ACC112 (cell line): ENCODE measurements around the gene ACTR3.
"Not testable (repeated sequence)": the region's sequence is repeated elsewhere in the genome, so short reads cannot be mapped to it uniquely, and the experiment has no call there.

Experiments
- H2AFZ ChIP-seq: fragments of 200-600 bp; sonication (generic); one replicate; pipeline ENCODE4 v1.6.0; 2017; ENCODE audit warnings: antibody characterized with exemption, low read length; ENCODE audit not compliant: unreplicated experiment
- H3K27ac ChIP-seq: fragments of 200-600 bp; sonication (generic); 2 replicates; pipeline ENCODE4 v1.5.1; 2014; ENCODE audit warnings: low read depth, mild to moderate bottlenecking, antibody characterized with exemption, low read length, moderate library complexity
- H3K27me3 ChIP-seq: fragments of 200-600 bp; sonication (generic); 2 replicates; pipeline ENCODE4 v1.6.1; 2014; ENCODE audit warnings: mild to moderate bottlenecking, antibody characterized with exemption, low read length, moderate library complexity, mixed read lengths; ENCODE audit not compliant: insufficient read depth
- H3K36me3 ChIP-seq: fragments of 200-600 bp; sonication (generic); 2 replicates; pipeline ENCODE4 v1.6.1; 2016; ENCODE audit warnings: mild to moderate bottlenecking, antibody characterized with exemption, low read length, moderate library complexity, mixed read lengths; ENCODE audit not compliant: insufficient read depth
- H3K4me1 ChIP-seq: fragments of 200-600 bp; sonication (generic); one replicate; pipeline ENCODE4 v1.6.1; 2016; ENCODE audit warnings: low read length, mixed read lengths; ENCODE audit not compliant: insufficient read depth, unreplicated experiment, control insufficient read depth
- H3K4me3 ChIP-seq: fragments of 200-600 bp; sonication (generic); 2 replicates; pipeline ENCODE4 v1.5.1; 2014; ENCODE audit warnings: mild to moderate bottlenecking, low read depth, low read length
- H3K79me2 ChIP-seq: fragments of 200-600 bp; sonication (generic); one replicate; pipeline ENCODE4 v1.6.0; 2016; ENCODE audit warnings: low read length; ENCODE audit not compliant: control insufficient read depth, unreplicated experiment, insufficient read depth

Gene ACTR3

GRCh38 chr2:113926314-113926713 is 36.4 kb downstream of the ACTR3 start:
- H3K4me3 ChIP-seq = no peak overlapping the region
- H2AFZ ChIP-seq = no peak overlapping the region
- H3K27ac ChIP-seq = no peak overlapping the region
- no peaks in the 10 kb centered on the region for H3K4me1 ChIP-seq
- H3K36me3 ChIP-seq = peaks cover 34% of the 10 kb centered on the region
- H3K27me3 ChIP-seq = no peaks in the 10 kb centered on the region
- peaks cover 65% of the 10 kb centered on the region for H3K79me2 ChIP-seq

GRCh38 chr2:113930448-113930847 is 40.6 kb downstream of the ACTR3 start:
- Histone ChIP-seq H3K4me1 (no peaks in the 10 kb centered on the region), H3K4me3 (no peak overlapping the region), H3K79me2 (peaks cover 49% of the 10 kb centered on the region), H3K27me3 (no peaks in the 10 kb centered on the region), H2AFZ (no peak overlapping the region), H3K36me3 (peaks cover 41% of the 10 kb centered on the region), H3K27ac (no peak overlapping the region)

- H3K4me1 ChIP-seq = no peaks in the 10 kb centered on the region
- no peak overlapping the region for H3K27ac ChIP-seq
- no peak overlapping the region for H3K4me3 ChIP-seq
- H3K36me3 ChIP-seq = peaks cover 46% of the 10 kb centered on the region
- H2AFZ ChIP-seq = no peak overlapping the region
- peaks cover 20% of the 10 kb centered on the region for H3K79me2 ChIP-seq
- no peaks in the 10 kb centered on the region for H3K27me3 ChIP-seq
Measured at GRCh38 chr2:113937501-113937900, 47.6 kb downstream of the ACTR3 start.

GRCh38 chr2:113940891-113941290 is 51.0 kb downstream of the ACTR3 start:
- no peaks in the 10 kb centered on the region for H3K4me1 ChIP-seq
- no peaks in the 10 kb centered on the region for H3K27me3 ChIP-seq
- peaks cover 40% of the 10 kb centered on the region for H3K36me3 ChIP-seq
- peaks cover 9% of the 10 kb centered on the region for H3K79me2 ChIP-seq
- no peak overlapping the region for H2AFZ ChIP-seq
- H3K4me3 ChIP-seq = no peak overlapping the region
- no peak overlapping the region for H3K27ac ChIP-seq

- peaks cover 44% of the 10 kb centered on the region for H3K36me3 ChIP-seq
- not testable (repeated sequence) for H2AFZ ChIP-seq, H3K79me2 ChIP-seq, H3K4me1 ChIP-seq, H3K27me3 ChIP-seq, H3K4me3 ChIP-seq, H3K27ac ChIP-seq
Measured at GRCh38 chr2:113945784-113946183, 55.9 kb downstream of the ACTR3 start.

- not testable (repeated sequence) for H2AFZ ChIP-seq, H3K27me3 ChIP-seq, H3K27ac ChIP-seq, H3K4me1 ChIP-seq, H3K4me3 ChIP-seq
- Histone ChIP-seq H3K36me3 (peaks cover 56% of the 10 kb centered on the region), H3K79me2 (peaks cover 10% of the 10 kb centered on the region)
Measured at GRCh38 chr2:113950906-113951305, 61.0 kb downstream of the ACTR3 start.

- Histone ChIP-seq H3K4me3 (no peak overlapping the region), H3K36me3 (peaks cover 8% of the 10 kb centered on the region), H3K4me1 (peaks cover 15% of the 10 kb centered on the region), H3K27ac (no peak overlapping the region), H2AFZ (no peak overlapping the region), H3K79me2 (peaks cover 3% of the 10 kb centered on the region), H3K27me3 (no peaks in the 10 kb centered on the region)
Measured at GRCh38 chr2:113961000-113961399, 71.1 kb downstream of the ACTR3 start.

- peaks cover 3% of the 10 kb centered on the region; the same call in 1 of the 2 replicates for H3K36me3 ChIP-seq
- H3K79me2 ChIP-seq = peaks cover 3% of the 10 kb centered on the region
- peak overlapping the region; percentile 43; the same call in 1 of the 2 replicates for H3K27ac ChIP-seq
Measured at GRCh38 chr2:113962692-113963480, 73.0 kb downstream of the ACTR3 start.

GRCh38 chr2:113963965-113964364 is 74.1 kb downstream of the ACTR3 start:
- Histone ChIP-seq H2AFZ (no peak overlapping the region), H3K36me3 (peaks cover 3% of the 10 kb centered on the region; the same call in 1 of the 2 replicates), H3K4me1 (peaks cover 15% of the 10 kb centered on the region), H3K27me3 (no peaks in the 10 kb centered on the region), H3K4me3 (no peak overlapping the region), H3K27ac (no peak overlapping the region), H3K79me2 (peaks cover 3% of the 10 kb centered on the region)

More at GRCh38 chr2:113962692-113963480, 73.0 kb downstream of the ACTR3 start:
- H2AFZ ChIP-seq = no peak overlapping the region
- H3K4me3 ChIP-seq = no peak overlapping the region; the same call in 1 of the 2 replicates
- H3K4me1 ChIP-seq = peaks cover 15% of the 10 kb centered on the region
- no peaks in the 10 kb centered on the region for H3K27me3 ChIP-seq

- no peak overlapping the region for H2AFZ ChIP-seq
- H3K36me3 ChIP-seq = peaks cover 2% of the 10 kb centered on the region; the same call in 1 of the 2 replicates
- peaks cover 3% of the 10 kb centered on the region for H3K79me2 ChIP-seq
- no peak overlapping the region for H3K27ac ChIP-seq
- H3K4me3 ChIP-seq = no peak overlapping the region
- H3K4me1 ChIP-seq = peaks cover 15% of the 10 kb centered on the region
- no peaks in the 10 kb centered on the region for H3K27me3 ChIP-seq
Measured at GRCh38 chr2:113964436-113964835, 74.5 kb downstream of the ACTR3 start.

- Histone ChIP-seq H2AFZ (no peak overlapping the region), H3K79me2 (no peaks in the 10 kb centered on the region), H3K27me3 (no peaks in the 10 kb centered on the region), H3K4me1 (peaks cover 15% of the 10 kb centered on the region), H3K36me3 (peaks cover 2% of the 10 kb centered on the region; the same call in 1 of the 2 replicates), H3K27ac (no peak overlapping the region), H3K4me3 (no peak overlapping the region)
Measured at GRCh38 chr2:113965228-113965627, 75.3 kb downstream of the ACTR3 start.
